ENCODE measurements around the gene DDX1.
A peak's percentile ranks its signal among the peaks of the same experiment; 100 is the strongest.

DNA sequence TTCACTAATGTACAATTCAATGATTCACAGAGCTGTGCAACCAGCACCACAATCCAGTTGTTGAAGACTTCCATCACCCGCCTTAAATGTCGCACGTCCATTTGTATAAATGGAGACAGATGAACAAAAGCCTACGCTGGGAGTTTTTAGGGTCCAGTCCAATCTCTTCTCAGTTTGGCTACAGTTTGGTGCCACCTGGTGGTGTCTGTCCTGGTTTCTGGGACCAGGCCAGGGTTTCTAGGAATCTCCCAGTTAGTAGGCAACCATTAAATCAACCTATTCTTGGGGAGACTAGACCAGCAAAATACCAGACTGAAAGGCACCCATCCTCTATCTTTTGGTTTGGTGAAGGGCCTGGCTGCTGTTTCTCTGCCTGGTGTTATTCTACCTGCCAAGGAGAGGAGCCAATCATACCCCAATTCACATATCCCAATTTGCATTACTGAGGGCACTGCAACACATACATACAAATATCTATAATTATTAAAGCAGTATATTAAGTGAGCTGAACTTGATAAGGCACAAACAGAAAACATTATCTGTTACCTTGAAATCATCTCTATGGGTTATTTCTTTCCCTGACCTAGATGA lies 3.2 kb upstream of the DDX1 start:
- TF ChIP-seq, protein P1, sequence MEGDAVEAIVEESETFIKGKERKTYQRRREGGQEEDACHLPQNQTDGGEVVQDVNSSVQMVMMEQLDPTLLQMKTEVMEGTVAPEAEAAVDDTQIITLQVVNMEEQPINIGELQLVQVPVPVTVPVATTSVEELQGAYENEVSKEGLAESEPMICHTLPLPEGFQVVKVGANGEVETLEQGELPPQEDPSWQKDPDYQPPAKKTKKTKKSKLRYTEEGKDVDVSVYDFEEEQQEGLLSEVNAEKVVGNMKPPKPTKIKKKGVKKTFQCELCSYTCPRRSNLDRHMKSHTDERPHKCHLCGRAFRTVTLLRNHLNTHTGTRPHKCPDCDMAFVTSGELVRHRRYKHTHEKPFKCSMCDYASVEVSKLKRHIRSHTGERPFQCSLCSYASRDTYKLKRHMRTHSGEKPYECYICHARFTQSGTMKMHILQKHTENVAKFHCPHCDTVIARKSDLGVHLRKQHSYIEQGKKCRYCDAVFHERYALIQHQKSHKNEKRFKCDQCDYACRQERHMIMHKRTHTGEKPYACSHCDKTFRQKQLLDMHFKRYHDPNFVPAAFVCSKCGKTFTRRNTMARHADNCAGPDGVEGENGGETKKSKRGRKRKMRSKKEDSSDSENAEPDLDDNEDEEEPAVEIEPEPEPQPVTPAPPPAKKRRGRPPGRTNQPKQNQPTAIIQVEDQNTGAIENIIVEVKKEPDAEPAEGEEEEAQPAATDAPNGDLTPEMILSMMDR (IDR thresholded peaks at IDR 0.05; ENCODE audit: insufficient read depth, low read length) = peak; percentile 52
- no peak for TF ChIP-seq POLR2AphosphoS5 (IDR thresholded peaks at IDR 0.05; ENCODE audit: low read depth)

Measured in HL-60 (cell line).